ENCODE measurements around the gene IL1RAPL2.

The IL1RAPL2 gene

GRCh38 chrX:105515561-105515960, 949.6 kb downstream of the IL1RAPL2 start:
- Histone ChIP-seq H3K4me3 (ENCODE audit: low read depth, low read length) (no peak overlapping the region), H3K9me3 (ENCODE audit: control insufficient read depth, insufficient read depth, low read depth, low read length) (no peaks in the 10 kb centered on the region), H3K27ac (ENCODE audit: extremely low read depth, low read depth, low read length) (no peak overlapping the region), H3K4me1 (ENCODE audit: control insufficient read depth, insufficient read depth, low read length) (no peaks in the 10 kb centered on the region), H3K36me3 (ENCODE audit: control insufficient read depth in 2 of 2, insufficient read depth in 1 of 2, low read length in 2 of 2) (no peaks in the 10 kb centered on the region)
- POLR2A ChIA-PET: no interaction called here
- CTCF ChIA-PET: interaction anchor here (0.6 kb wide), 1 partner anchor 17 kb away, joined by 3 read pairs; no protein-coding TSS in a partner anchor
- no peak for TF ChIP-seq ZSCAN5A (tag by site-specific recombination; IDR thresholded peaks at IDR 0.05)
- TF ChIP-seq ZNF76 (tag by site-specific recombination; IDR thresholded peaks at IDR 0.05; ENCODE audit: borderline replicate concordance, low read depth): no peak
- no peak for TF ChIP-seq ZNF423 (tag by site-specific recombination; IDR thresholded peaks at IDR 0.05)
- no peak for TF ChIP-seq ZNF23 (tag by site-specific recombination; IDR thresholded peaks at IDR 0.05; ENCODE audit: borderline replicate concordance)
- TF ChIP-seq ZNF558 (tag by site-specific recombination; IDR thresholded peaks at IDR 0.05): no peak
- no peak for TF ChIP-seq ZNF202 (tag by site-specific recombination; IDR thresholded peaks at IDR 0.05; ENCODE audit: borderline replicate concordance)
- no peak for TF ChIP-seq ZSCAN16 (tag by site-specific recombination; IDR thresholded peaks at IDR 0.05)
- TF ChIP-seq FEZF1 (tag by site-specific recombination; IDR thresholded peaks at IDR 0.05): no peak
- TF ChIP-seq ZXDB (tag by site-specific recombination; IDR thresholded peaks at IDR 0.05): no peak
- TF ChIP-seq SCRT1 (tag by site-specific recombination; IDR thresholded peaks at IDR 0.05; ENCODE audit: borderline replicate concordance): no peak
- TF ChIP-seq ZNF114 (tag by site-specific recombination; IDR thresholded peaks at IDR 0.05): no peak
- TF ChIP-seq ZNF426 (tag by site-specific recombination; IDR thresholded peaks at IDR 0.05): no peak
- TF ChIP-seq PRDM6 (tag by site-specific recombination; IDR thresholded peaks at IDR 0.05): no peak
- no peak for TF ChIP-seq ZNF621 (tag by site-specific recombination; IDR thresholded peaks at IDR 0.05)
- no peak for TF ChIP-seq ZNF513 (tag by site-specific recombination; IDR thresholded peaks at IDR 0.05)
- no peak for TF ChIP-seq SP7 (tag by site-specific recombination; IDR thresholded peaks at IDR 0.05)

- no peaks in the 10 kb centered on the region for H3K36me3 ChIP-seq (ENCODE audit: control insufficient read depth in 2 of 2, insufficient read depth in 1 of 2, low read length in 2 of 2)
- ChIA-PET POLR2A (no interaction called here), CTCF (no interaction called here)
- no peaks in the 10 kb centered on the region for H3K4me1 ChIP-seq (ENCODE audit: control insufficient read depth, insufficient read depth, low read length)
- TF ChIP-seq ZNF596 (tag by site-specific recombination; IDR thresholded peaks at IDR 0.05) (no peak), ZNF701 (tag by site-specific recombination; IDR thresholded peaks at IDR 0.05) (no peak)
- no peak overlapping the region for H3K27ac ChIP-seq (ENCODE audit: extremely low read depth, low read depth, low read length)
- no peaks in the 10 kb centered on the region for H3K9me3 ChIP-seq (ENCODE audit: control insufficient read depth, insufficient read depth, low read depth, low read length)
- no peak overlapping the region for H3K4me3 ChIP-seq (ENCODE audit: low read depth, low read length)
Observed at GRCh38 chrX:105526431-105526830, 960.4 kb downstream of the IL1RAPL2 start.

- ChIA-PET CTCF (no interaction called here), POLR2A (no interaction called here)
- no peaks in the 10 kb centered on the region for H3K4me1 ChIP-seq (ENCODE audit: control insufficient read depth, insufficient read depth, low read length)
- no peak overlapping the region for H3K4me3 ChIP-seq (ENCODE audit: low read depth, low read length)
- TF ChIP-seq ZNF19 (tag by site-specific recombination; IDR thresholded peaks at IDR 0.05; ENCODE audit: low read depth) (no peak), ZNF510 (tag by site-specific recombination; IDR thresholded peaks at IDR 0.05; ENCODE audit: insufficient replicate concordance) (no peak), ZSCAN5A (tag by site-specific recombination; IDR thresholded peaks at IDR 0.05) (no peak), ZNF514 (tag by site-specific recombination; IDR thresholded peaks at IDR 0.05) (no peak), ZNF777 (tag by site-specific recombination; IDR thresholded peaks at IDR 0.05; ENCODE audit: borderline replicate concordance) (no peak)
- H3K36me3 ChIP-seq (ENCODE audit: control insufficient read depth in 2 of 2, insufficient read depth in 1 of 2, low read length in 2 of 2): no peaks in the 10 kb centered on the region
- no peaks in the 10 kb centered on the region for H3K9me3 ChIP-seq (ENCODE audit: control insufficient read depth, insufficient read depth, low read depth, low read length)
- no peak overlapping the region for H3K27ac ChIP-seq (ENCODE audit: extremely low read depth, low read depth, low read length)
Observed at GRCh38 chrX:105527759-105528158, 961.8 kb downstream of the IL1RAPL2 start.

All from HEK293 (cell line).